ENCODE data around the gene ALB. TPM values are rescaled to one million over a fixed set of nuclear protein-coding genes. Genes with fewer than 3 reads are reported as not detected.

Gene ALB
- total RNA-seq, 2 experiments from 2014 or later = not detected

DNA sequence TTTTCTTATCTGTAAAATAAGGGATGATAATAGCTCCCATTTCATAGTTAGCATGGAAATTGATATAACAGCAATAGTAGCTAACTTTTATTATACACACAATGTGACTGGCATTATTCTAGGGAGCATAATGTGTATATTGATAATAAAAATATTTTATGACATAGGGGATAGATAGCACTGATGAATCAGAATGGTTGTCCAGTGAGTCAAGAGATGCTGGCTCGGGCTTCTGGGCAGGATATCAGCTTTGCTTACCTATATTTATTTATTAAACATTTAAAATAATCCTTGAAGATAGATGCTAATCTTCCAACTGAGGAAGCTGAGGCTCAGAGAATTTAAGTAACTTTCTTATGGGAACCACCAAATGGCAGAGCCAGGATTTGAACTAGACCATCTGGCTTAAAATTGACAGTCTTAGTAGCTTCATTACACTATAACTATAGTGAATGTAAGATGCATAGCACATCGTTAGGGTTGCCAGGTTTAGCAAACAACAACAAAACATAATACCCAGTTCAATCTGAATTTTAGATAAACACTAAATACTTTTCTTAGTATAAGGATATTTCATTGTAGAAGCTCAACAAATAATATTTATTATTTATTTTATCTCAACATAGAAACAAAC lies 34.6 kb downstream of the ALB start:
- CTCF ChIA-PET = interaction anchor here (1.6 to 2.4 kb wide), 2 partner anchors 7 to 98 kb away, joined by 4 to 13 read pairs; no protein-coding TSS in a partner anchor
- TF ChIP-seq, protein P1, sequence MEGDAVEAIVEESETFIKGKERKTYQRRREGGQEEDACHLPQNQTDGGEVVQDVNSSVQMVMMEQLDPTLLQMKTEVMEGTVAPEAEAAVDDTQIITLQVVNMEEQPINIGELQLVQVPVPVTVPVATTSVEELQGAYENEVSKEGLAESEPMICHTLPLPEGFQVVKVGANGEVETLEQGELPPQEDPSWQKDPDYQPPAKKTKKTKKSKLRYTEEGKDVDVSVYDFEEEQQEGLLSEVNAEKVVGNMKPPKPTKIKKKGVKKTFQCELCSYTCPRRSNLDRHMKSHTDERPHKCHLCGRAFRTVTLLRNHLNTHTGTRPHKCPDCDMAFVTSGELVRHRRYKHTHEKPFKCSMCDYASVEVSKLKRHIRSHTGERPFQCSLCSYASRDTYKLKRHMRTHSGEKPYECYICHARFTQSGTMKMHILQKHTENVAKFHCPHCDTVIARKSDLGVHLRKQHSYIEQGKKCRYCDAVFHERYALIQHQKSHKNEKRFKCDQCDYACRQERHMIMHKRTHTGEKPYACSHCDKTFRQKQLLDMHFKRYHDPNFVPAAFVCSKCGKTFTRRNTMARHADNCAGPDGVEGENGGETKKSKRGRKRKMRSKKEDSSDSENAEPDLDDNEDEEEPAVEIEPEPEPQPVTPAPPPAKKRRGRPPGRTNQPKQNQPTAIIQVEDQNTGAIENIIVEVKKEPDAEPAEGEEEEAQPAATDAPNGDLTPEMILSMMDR (IDR thresholded peaks at IDR 0.05) = no peak

DNA sequence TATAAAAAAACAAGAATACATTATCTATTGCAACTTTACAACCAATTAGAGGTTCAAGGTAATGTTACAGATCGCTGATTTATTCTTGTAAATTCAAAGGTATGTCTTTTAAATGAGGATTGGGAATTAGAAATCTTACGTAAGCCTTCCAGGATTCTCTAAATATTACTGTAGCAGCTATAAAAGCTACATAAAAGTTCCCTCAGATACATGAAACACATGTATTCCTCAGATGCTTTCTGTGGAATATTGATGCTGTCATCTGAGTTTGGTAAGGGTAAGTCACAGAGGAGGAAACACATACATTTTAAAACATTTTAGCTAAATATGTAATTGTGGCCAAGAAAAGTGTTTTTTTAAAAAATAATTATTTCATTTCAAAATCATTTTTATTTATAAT lies 35.4 kb downstream of the ALB start:
- ATAC-seq = no peak
- Mint-ChIP-seq H3K27me3 (peaks cover 2% of the 10 kb centered on the region), H3K27ac (no peak overlapping the region), H3K4me3 (no peak overlapping the region), H3K36me3 (ENCODE audit: low read depth) (no peaks in the 10 kb centered on the region), H3K4me1 (ENCODE audit: low read depth) (no peaks in the 10 kb centered on the region), H3K9me3 (no peaks in the 10 kb centered on the region)
- DNase-seq = no peak
- intact Hi-C loops (cut with micrococcal nuclease) = no loop called here
- ChIA-PET CTCF (interaction anchor here (1.6 kb wide), 1 partner anchor 99 kb away, joined by 4 read pairs; no protein-coding TSS in a partner anchor), POLR2A (interaction anchor here (0.5 kb wide), 1 partner anchor 449 kb away, joined by 6 read pairs; no protein-coding TSS in a partner anchor)
- TF ChIP-seq, protein P1 (IDR thresholded peaks at IDR 0.05) = no peak

More for the DNA sequence above, 34.6 kb downstream of the ALB start:
- Mint-ChIP-seq H3K36me3 (ENCODE audit: low read depth) (no peaks in the 10 kb centered on the region), H3K4me3 (no peak overlapping the region), H3K27ac (no peak overlapping the region), H3K4me1 (ENCODE audit: low read depth) (no peaks in the 10 kb centered on the region), H3K27me3 (peaks cover 4% of the 10 kb centered on the region), H3K9me3 (no peaks in the 10 kb centered on the region)
- DNase-seq (no peak), ATAC-seq (no peak)
- POLR2A ChIA-PET = interaction anchor here (0.5 kb wide), 1 partner anchor 449 kb away, joined by 6 read pairs; no protein-coding TSS in a partner anchor
- intact Hi-C loops (cut with micrococcal nuclease) = no loop called here

DNA sequence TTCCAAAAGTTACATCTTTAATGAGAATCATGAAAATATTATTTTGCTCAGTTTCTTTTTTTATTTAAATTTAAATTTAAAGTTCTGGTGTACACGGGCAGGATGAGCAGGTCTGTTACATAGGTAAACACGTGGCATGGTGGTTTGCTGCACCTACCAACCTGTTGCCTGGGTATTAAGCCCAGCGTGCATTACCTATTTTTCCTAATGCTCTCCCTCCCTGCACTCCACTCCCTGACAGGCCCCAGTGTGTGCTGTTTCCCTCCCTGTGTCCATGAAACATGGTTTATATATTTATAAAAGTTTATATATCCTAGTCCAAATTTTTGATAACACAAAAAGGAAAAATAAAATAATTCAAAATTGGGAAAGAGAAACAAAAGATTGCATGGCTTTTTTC lies 35.9 kb downstream of the ALB start:
- H3K36me3 Mint-ChIP-seq (ENCODE audit: low read depth) = no peaks in the 10 kb centered on the region
- intact Hi-C loops (cut with micrococcal nuclease) = no loop called here
- CTCF ChIA-PET = no interaction called here

DNA sequence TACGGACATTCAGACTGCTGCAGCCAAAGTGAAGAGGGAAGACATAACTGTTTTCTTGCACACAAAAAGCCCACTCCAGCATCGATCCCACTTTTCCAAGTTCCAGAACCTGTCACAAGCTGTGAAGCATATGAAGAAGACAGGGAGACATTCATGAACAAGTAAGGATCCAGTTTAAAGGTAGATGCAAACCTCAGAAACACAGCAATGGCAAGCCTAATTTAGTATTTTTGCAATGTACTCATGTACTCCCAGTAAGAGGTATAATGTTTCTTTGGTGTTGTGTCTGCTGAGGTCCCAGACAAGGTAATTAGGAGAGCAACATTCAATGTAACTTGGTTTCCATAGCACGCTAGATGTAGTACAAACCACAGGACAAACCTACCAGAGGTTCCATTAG lies 36.6 kb downstream of the ALB start:
- Mint-ChIP-seq H3K36me3 (ENCODE audit: low read depth) (no peaks in the 10 kb centered on the region), H3K27me3 (peaks cover 2% of the 10 kb centered on the region), H3K9me3 (no peaks in the 10 kb centered on the region), H3K4me3 (no peak overlapping the region), H3K4me1 (ENCODE audit: low read depth) (no peaks in the 10 kb centered on the region), H3K27ac (no peak overlapping the region)
- CTCF ChIA-PET = no interaction called here
- POLR2A ChIA-PET = no interaction called here
- TF ChIP-seq, protein P1 (IDR thresholded peaks at IDR 0.05) = no peak
- ATAC-seq (no peak), DNase-seq (no peak)
- intact Hi-C loops (cut with micrococcal nuclease) = no loop called here

More for the DNA sequence above, 35.9 kb downstream of the ALB start:
- Mint-ChIP-seq H3K4me1 (ENCODE audit: low read depth) (no peaks in the 10 kb centered on the region), H3K9me3 (no peaks in the 10 kb centered on the region), H3K27ac (no peak overlapping the region), H3K27me3 (peaks cover 2% of the 10 kb centered on the region), H3K4me3 (no peak overlapping the region)
- TF ChIP-seq, protein P1 (IDR thresholded peaks at IDR 0.05) = no peak
- POLR2A ChIA-PET = no interaction called here
- DNase-seq (no peak), ATAC-seq (no peak)

DNA sequence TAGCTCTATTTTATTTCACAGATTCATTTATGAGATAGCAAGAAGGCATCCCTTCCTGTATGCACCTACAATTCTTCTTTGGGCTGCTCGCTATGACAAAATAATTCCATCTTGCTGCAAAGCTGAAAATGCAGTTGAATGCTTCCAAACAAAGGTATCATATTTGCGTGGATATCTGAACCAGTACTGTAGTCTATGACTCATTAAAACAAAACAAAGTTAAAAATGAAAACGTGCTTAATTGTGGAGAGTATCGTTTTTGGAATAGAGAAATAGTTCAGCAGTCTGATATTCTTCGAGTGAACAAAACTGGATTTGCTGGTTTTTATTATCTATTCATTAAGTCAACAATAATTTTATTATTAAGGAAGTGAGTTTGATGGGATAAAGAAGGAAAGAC lies 38.2 kb downstream of the ALB start:
- no peaks in the 10 kb centered on the region for H3K9me3 Mint-ChIP-seq
- H3K4me1 Mint-ChIP-seq (ENCODE audit: low read depth) = no peaks in the 10 kb centered on the region
- H3K36me3 Mint-ChIP-seq (ENCODE audit: low read depth) = no peaks in the 10 kb centered on the region
- DNase-seq (no peak), ATAC-seq (no peak)
- no peak overlapping the region for H3K27ac Mint-ChIP-seq
- intact Hi-C loops (cut with micrococcal nuclease) = no loop called here
- ChIA-PET POLR2A (no interaction called here), CTCF (no interaction called here)
- TF ChIP-seq, protein P1 (IDR thresholded peaks at IDR 0.05) = no peak
- no peak overlapping the region for H3K4me3 Mint-ChIP-seq
- peaks cover 2% of the 10 kb centered on the region for H3K27me3 Mint-ChIP-seq

Data from activated CD8-positive, alpha-beta T cell treated with anti-CD3 and anti-CD28 coated beads for 36 hours (primary cell).